Breast epithelium (tissue), 3 donors: Measurements from ENCODE around the gene ACSL3.

ENCODE experiments used
- POLR2A ChIP-seq: fragments of 450-650 bp; IDR thresholded peaks from one replicate; pipeline ENCODE4 v1.6.1; 2016; ENCODE audit warnings: antibody characterized with exemption, mild to moderate bottlenecking, moderate library complexity
- TF ChIP-seq, protein P1 (sequence below), 3 donors: fragments of 450-650 bp; IDR thresholded peaks; one replicate each; pipeline ENCODE4 v1.5.1; 2016 to 2017; ENCODE audit warnings: antibody characterized with exemption in 3 of 3, mild to moderate bottlenecking in 3 of 3, moderate library complexity in 3 of 3

- TF ChIP-seq, protein P1, sequence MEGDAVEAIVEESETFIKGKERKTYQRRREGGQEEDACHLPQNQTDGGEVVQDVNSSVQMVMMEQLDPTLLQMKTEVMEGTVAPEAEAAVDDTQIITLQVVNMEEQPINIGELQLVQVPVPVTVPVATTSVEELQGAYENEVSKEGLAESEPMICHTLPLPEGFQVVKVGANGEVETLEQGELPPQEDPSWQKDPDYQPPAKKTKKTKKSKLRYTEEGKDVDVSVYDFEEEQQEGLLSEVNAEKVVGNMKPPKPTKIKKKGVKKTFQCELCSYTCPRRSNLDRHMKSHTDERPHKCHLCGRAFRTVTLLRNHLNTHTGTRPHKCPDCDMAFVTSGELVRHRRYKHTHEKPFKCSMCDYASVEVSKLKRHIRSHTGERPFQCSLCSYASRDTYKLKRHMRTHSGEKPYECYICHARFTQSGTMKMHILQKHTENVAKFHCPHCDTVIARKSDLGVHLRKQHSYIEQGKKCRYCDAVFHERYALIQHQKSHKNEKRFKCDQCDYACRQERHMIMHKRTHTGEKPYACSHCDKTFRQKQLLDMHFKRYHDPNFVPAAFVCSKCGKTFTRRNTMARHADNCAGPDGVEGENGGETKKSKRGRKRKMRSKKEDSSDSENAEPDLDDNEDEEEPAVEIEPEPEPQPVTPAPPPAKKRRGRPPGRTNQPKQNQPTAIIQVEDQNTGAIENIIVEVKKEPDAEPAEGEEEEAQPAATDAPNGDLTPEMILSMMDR (IDR thresholded peaks at IDR 0.05) = no peak
- no peak for TF ChIP-seq POLR2A
Observed at GRCh38 chr2:222969491-222969890, 108.7 kb downstream of the ACSL3 start.
